Eye (tissue), 1 donor: ENCODE measurements around the gene XCR1.
"Not testable (repeated sequence)": the region's sequence is repeated elsewhere in the genome, so short reads cannot be mapped to it uniquely, and the experiment has no call there.

Experiments
- DNase-seq: peaks from one replicate; pipeline ENCODE4 v3.0.0-alpha.2; 2015

The XCR1 gene

DNA sequence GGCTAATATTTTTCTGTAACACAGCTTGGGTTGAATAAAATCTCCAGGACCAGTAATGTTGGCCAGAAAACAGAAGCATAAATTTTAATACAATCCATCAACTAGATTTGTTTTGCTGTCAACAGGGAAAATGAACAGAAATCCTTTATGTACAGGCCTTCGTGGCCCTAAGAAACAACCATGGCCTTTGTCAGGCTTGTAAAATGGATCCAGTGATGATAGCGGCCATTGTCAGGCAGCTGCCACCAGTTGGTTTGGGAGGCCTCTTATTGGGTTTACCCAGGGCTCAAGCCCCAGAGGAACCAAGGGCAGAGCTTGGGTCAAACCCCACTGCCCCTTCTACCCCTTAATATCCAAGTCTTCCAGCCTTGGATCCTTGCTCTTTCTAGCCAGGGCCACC, 26.1 kb downstream of the XCR1 start:
- no peak for DNase-seq

GRCh38 chr3:45997942-45998341, 29.3 kb downstream of the XCR1 start:
- no peak for DNase-seq

GRCh38 chr3:45997499-45997898, 29.8 kb downstream of the XCR1 start:
- not testable (repeated sequence) for DNase-seq

GRCh38 chr3:45995236-45996192, 31.8 kb downstream of the XCR1 start, which contains the start of gene FYCO1:
TSS of gene FYCO1 (minus strand) at chr3:45995824. CDS start at chr3:45984910, 10,914 bp downstream.
- peak; percentile 95 for DNase-seq

GRCh38 chr3:45994419-45995235, 32.7 kb downstream of the XCR1 start:
- peak; percentile 58 for DNase-seq

GRCh38 chr3:45993421-45994027, 33.8 kb downstream of the XCR1 start:
- no peak for DNase-seq

- no peak for DNase-seq
These were observed 34.5 kb downstream of the XCR1 start for GRCh38 chr3:45992821-45993221.

- no peak for DNase-seq
These were observed 35.1 kb downstream of the XCR1 start for GRCh38 chr3:45992133-45992729.

DNA sequence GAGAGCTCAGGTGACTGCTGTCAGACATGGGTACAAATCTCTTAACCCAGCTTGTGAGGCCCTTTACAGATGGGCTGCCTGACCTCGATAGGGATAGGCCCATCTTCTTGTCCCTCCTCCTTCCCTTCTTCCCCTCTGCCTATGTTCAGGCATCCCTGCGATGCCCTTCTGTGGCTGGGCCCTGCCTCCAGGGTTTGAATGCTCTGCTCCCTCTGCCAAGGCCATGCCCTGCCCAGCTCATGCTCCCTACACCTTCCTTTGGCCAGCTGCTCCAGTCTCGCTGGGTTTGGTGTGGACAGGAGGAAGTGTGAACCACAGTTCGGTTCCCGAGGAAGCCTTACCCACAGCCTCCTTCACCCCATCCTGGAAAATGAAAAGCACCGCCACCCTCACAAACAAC, 35.9 kb downstream of the XCR1 start:
- no peak for DNase-seq

DNA sequence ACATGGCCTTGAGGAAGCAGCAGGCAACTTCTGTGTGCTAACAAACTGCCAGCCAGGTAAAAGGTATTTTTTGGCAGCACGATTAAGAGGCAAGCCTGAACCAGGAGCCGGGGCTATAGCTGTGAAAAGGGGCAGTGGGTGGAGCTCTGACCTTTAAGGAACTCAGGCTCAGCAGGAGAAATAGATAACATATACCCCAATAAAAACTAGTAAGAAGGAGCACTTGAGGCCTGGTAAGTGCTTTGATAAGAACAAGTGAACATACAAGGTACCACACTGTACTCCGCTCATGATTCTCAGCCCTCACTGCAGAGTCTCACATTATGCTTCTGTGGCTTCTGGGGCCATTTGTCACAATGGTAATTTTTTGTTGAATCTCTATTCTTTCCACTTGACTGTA, 37.1 kb downstream of the XCR1 start:
- DNase-seq, result no peak

DNA sequence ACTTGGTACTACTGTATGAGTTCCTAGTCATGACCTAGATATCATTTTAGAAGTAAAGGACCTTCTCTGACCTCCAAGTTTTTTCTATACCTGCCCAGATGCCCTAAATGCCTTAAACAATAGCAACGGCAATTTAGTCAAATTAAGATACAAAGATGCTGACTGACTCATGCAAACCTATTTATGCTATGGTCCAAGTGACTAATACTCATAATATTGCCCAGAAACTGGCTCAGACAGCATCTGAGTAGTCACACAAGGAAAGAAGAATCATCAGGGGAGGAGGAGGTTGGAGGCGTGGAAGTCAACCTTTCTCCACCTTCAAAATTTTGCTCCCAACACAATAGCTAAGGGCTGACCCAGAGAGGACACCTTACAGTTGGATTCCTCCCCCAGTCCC, 38.5 kb downstream of the XCR1 start:
- no peak for DNase-seq

DNA sequence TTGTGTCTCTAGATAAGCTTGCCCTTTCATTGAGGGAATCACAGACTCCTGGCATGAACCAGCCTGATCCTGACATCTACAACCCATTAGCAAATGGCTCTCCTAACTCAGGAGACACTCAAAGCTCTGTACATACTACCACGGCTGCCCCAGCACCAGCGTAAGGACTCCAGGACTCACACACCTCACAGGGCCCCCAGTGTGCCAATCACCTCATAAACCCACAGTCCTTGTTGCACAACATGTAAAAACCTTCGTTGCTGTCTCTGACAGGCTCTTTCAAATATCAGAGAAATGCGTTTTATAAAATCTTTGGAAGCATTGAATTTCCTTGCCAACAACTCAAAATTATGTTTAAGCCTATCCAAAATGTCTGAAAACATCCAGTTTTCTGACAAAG, 38.9 kb downstream of the XCR1 start:
- DNase-seq, result no peak

DNA sequence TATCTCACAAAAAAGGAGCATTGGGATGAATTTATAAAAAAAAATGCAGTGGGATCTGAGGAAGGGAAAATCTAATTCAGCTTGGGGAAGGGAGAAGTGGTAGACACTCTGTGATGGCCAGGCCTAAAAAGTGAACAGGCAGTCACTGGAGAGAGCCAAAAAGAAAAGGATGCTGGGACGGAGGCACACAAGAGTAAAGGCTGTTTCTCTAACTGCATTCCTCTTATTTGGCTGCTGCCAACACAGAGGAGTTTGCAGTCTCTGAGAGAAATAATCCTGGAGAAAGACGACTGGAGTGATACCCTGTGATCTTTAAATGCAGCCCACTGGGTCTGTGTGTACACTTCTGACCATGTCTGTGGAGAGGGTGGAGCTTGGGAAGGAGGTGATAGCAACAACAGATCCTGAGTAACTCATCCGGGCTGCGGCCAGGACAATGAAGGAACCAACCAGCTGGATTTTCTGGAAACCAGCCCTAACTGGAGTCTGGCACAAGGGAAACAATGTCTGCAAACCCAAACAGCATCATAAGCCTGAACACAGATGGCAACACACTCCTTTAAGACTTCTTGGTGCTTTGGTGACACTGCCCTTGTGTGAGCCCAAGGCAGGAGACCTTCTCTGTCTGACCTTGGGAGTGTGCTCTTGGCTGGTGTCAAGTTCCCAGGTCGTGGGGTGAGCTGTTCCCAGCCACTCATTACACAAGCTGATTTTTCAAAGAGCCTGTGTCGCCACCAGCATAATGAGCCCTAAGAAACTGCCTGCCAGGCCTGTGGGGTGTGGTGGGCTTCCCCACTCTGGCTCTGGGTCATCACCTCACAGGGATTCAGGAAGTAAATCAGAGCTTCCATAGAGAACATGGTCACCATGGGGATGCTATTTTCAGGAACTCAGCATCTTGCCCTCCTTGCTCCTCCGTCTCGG, 39.7 kb downstream of the XCR1 start:
- DNase-seq, result peak; percentile 16

- no peak for DNase-seq
These were observed 40.8 kb downstream of the XCR1 start for GRCh38 chr3:45986303-45986982.

DNA sequence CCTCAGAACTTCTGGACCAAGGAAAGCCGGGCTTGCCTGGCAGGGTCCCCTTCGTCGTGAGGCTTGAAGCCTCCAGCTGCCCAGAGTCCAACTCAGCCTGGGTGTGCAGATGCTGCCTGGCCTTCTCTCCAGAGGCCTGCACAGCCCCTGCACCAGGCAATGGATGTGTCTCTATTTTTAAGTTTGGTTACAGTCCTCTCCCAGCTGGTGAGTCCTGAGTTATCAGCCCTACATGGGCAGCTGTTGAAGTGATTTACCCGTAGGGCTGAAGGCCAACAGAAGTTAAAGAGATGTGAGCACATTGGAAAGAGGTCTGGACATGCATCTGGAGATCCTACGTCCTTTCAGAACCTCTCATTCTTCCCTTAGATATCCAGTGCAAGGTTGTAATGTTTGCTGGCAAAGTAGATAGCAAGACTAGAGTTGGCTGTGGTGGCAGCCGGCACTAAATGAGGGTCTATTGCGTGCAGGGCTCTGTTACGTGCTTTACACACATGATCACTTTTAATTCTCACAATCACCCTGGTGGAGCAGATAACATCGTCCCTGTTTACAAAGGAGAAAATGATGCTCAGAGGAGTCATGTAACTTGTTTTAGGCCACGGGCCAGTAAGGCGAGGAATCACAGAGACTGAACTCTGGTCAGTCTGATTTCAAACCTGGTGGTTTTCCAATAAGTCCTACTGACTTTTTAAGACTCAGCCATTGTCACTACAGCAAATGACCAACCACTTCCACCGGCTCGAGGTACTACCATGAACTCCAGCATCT, 41.6 kb downstream of the XCR1 start:
- no peak for DNase-seq

GRCh38 chr3:45984331-45985312, 42.7 kb downstream of the XCR1 start:
- DNase-seq, result peak; percentile 66

DNA sequence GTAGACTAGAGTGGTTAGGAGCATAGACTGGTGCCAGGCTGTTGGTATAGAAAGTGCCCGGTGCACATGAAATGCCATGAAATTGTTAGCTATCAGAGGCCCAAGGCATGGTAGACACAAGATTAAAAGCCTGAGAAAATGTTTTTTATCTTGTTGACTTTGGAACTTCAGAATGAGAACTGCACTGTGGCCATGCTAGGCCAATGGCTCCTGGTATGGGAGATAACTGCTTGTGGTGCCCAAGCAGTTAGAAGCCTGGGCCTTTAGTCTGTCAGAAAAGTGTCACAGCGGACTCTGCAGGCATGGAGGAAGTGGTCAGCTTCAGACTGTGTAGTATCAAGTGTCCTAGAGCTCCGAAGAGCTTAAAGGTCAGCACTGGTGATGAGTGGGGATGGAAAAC, 43.5 kb downstream of the XCR1 start:
- no peak for DNase-seq

DNA sequence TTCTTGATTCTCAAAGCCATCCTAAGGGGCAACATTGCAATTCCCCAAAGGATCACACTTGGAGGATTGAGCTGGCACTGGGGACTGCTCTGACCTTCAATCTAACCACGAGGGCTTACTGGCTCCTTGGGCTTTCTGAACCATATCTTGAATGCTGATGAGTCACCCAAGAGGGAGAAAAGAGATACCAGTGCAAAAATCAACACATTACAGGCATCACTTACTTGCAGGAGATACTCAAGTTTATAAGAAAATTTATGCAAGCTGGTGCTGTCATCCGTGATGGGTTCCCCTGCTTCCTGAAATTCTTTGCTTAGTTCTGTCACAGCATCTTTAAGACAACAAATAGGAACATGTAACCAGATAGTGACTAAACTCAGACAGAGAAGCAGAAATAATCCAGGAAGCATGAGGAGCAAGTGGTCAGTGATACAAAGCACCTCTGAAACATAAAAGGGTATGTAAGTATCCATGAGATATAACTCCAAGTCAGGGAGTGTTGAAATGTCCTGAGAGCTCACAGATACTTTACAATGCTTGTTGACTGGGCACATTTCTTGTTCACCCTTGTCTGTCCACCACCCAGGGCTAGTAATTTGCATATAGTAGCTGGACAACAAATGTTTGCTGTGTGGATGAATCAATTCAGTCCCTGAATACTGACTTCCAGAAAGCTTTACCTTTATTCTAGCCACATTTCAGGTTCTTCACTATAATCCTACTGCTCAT, 45.8 kb downstream of the XCR1 start:
- DNase-seq, result no peak
